ENCODE measurements around the gene MAP3K15.

Gene MAP3K15

DNA sequence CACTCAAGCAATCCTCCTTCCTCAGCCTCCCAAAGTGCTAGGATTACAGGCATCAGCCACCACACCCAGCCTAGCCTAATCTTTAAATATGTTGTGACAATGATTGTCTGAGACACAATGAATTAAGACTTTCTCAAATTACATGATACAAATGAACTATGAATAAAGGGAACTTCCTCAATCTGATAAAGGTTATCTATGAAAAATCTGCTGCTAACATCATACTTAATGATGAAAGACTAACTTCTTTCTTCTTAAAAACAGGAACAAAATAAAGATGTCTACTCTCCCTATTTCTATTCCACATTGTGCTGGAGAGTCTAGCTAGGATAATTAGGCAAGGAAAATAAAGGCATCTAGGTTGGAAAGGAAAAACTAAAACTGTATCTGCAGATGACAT lies 111.6 kb downstream of the MAP3K15 start:
- DNase-seq (ENCODE audit: low read depth in 2 of 2): no peak

- DNase-seq (ENCODE audit: low read depth in 2 of 2): no peak
Measured at GRCh38 chrX:19392703-19393102, 122.6 kb downstream of the MAP3K15 start.

GRCh38 chrX:19392078-19392477 lies 123.2 kb downstream of the MAP3K15 start:
- no peak for DNase-seq (ENCODE audit: low read depth in 2 of 2)

GRCh38 chrX:19389227-19389845 lies 126.0 kb downstream of the MAP3K15 start:
- no peak for DNase-seq (ENCODE audit: low read depth in 2 of 2)

GRCh38 chrX:19388741-19389140 lies 126.6 kb downstream of the MAP3K15 start:
- no peak for DNase-seq (ENCODE audit: low read depth in 2 of 2)

GRCh38 chrX:19388064-19388679 lies 127.1 kb downstream of the MAP3K15 start:
- DNase-seq (ENCODE audit: low read depth in 2 of 2): no peak

DNA sequence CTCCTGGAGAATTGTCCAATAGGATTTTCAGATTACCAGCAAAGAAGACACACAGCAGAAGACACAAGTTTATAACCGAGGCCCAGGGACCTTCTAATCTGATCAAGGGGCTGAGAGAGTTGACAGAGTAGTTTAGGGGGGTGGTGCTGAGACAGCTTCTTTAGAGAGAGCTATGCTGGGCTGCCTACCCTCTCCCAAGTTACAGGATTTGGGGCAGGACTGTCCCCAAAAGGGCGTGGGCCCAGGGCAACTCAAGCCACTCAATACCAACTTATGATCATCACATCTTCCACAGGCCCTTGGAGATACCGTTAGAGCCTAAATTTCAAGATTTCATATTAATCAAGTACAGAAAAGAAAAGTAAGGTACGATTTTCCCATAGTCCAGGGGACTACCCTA lies 128.6 kb downstream of the MAP3K15 start:
- no peak for DNase-seq (ENCODE audit: low read depth in 2 of 2)

DNA sequence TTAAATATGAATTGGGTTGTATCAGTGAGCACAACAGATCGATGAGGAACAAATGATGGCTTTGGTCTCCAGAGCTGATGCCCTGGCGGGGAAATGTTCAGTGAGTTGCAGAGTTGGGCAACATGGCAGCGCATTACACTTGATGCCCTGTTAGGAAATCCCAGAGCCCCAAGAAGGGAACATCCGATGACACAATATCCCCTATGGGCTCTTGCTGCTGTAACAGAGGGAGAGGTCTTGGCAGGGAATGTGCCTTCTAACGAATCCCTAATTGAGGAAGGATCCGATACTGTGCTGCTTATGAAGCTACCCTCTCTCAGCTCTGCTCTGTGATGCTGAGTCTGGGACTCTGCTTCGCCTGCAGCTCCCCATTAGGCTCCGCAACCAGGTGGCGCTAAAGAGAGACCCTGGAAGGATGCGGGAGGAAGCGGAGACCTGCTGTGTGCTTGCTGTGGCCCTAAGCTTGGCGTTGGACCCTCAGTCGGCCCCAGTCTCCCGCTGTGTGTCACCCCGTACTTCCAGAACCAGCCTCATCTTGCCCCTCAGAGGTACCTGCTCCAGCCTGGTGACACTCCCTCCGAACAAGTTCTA lies 132.7 kb downstream of the MAP3K15 start:
- no peak for DNase-seq (ENCODE audit: low read depth in 2 of 2)

- DNase-seq (ENCODE audit: low read depth in 2 of 2): no peak
Measured at GRCh38 chrX:19381326-19381725, 134.0 kb downstream of the MAP3K15 start.

DNA sequence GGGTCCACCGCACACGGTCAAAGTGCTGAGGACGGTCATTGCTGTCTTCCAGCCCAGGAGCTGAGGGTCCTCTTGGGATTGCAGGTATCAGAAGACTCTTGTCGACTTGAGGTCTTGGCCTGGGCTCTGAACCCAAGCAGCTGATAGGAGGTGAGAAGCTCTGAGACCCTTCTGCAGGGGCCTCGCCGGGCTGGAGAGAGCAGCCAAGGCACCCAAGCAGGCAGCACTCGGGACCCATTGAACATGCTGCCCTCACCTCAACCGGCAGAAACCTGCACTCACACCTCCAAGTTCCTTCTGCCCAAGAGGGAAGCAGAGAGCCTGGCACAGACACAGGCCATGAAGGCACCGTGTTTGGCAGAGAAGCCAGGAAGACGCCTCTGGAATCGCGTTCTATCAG lies 137.5 kb downstream of the MAP3K15 start:
- no peak for DNase-seq (ENCODE audit: low read depth in 2 of 2)

DNA sequence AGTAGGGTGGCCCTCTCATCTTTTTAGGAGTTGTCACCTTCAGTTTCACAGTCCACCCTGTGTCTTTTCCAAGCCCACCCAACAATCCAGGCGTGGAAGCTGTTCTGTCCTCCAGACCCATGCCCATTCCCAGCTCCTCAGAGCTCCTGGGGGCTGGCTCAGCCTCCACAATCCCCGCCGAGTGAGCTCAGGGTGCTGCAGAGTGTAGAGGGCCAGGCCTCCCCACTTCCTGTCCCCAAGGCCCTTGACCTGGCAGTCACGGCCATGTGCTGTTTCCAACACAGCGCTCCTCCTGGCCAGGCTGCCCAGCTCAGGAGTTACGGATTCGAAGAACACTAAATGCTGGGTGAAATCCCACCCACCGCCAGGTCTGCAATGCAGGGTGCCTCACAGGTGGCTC lies 139.8 kb downstream of the MAP3K15 start:
- DNase-seq (ENCODE audit: low read depth in 2 of 2): no peak

GRCh38 chrX:19373351-19373891 lies 141.9 kb downstream of the MAP3K15 start:
- DNase-seq (ENCODE audit: low read depth in 2 of 2): no peak

DNA sequence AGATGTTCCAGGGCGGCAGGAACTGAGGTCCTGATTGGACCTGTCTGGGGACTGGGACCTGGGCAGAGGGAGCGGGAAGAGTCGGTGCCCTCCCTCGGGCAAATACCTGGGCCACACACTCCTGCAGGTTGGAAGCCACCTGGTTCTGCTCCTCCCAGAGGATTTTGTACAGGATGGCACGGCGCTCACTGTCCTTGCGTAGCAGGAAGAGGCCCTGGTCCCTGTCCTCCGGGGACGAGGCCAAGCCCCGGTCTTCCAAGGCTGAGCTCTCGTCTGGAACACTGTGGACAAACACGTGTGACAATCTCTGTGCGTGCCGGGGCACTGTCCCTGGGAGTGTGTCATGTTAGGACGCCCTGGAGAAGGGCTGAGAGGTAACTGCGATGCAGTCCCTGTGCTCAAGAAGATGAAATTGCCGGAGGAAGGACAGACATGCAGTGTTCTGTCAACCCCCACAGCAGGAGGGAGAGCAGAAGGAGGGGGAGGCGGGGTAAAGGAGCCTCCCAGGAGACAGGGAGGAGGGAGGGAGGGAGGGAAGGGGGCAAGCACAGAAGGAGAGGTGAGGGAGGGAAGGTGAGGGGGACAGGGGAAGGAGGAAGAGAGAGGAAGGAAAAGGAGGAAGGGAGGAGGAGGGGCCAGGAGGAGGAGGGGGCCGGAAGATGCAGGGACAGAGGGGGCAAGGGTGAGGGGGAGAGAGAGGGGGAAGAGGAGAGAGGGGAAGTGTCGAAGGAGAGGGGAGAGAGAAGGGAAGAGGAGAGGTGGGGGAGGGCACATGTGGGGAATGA lies 142.6 kb downstream of the MAP3K15 start:
- no peak for DNase-seq (ENCODE audit: low read depth in 2 of 2)

GRCh38 chrX:19372170-19372546 lies 143.2 kb downstream of the MAP3K15 start:
- DNase-seq (ENCODE audit: low read depth in 2 of 2): peak; percentile 37 to 38

DNA sequence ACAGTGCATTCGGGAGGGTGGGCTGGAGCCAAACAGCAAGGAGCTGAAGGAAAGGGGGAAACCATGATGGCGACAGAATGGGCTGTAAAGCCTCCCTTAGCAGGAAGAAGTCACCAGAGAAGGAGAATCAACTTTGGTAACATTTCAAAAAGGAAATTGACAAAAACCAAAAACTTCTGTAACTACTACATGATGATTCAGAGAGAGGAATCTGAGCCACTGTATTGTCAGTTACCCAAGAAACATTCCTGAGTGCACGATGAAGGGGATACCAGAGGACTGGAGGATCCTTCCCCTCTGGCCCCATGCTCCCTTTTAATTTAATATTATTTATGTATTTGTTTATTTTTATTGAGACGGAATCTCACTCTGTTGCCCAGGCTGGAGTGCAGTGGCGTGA lies 145.2 kb downstream of the MAP3K15 start:
- DNase-seq (ENCODE audit: low read depth in 2 of 2): peak; percentile 30 to 37

DNA sequence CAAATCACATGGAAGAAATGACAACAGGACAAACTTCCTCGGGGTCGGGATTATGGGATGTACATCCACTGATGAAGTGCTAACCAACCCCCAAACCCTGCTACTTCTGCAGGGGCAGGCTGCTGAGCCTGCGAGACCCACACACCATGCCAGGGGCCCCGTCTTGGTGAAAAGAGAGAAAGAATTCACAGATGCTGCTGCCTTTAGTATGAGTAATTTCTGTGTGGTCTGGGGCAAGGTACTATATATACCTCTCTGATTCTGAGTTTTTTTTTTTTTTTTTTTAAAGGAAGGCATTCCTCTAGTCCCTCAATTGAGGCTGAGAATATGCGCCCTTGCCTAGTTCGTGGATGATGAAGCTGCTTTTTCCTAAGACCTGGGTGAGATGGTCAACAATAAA lies 146.7 kb downstream of the MAP3K15 start:
- no peak for DNase-seq (ENCODE audit: low read depth in 2 of 2)

DNA sequence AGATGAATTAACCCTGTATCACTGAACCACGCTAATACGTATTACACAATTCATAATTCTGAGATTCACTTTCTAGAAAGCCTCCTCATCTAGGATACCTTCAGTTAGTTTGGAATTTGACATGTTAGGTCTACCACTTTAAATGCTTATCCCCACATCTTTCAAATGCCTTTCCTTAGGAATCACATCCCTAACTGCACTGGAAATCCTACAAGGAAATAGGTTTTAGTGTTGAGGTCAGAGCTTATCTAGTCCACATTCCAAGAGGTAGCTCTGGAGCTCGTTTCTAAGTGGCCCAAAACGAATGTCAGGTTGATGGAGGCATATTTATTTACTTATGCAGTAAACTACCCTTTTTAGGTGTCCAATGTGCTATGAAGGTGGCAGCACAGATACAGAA lies 153.6 kb downstream of the MAP3K15 start:
- DNase-seq (ENCODE audit: low read depth in 2 of 2): no peak

- no peak for DNase-seq (ENCODE audit: low read depth in 2 of 2)
Measured at GRCh38 chrX:19360903-19361302, 154.4 kb downstream of the MAP3K15 start.

GRCh38 chrX:19358521-19358920 lies 156.8 kb downstream of the MAP3K15 start:
- DNase-seq (ENCODE audit: low read depth in 2 of 2): no peak

- DNase-seq (ENCODE audit: low read depth in 2 of 2): no peak
Measured at GRCh38 chrX:19354625-19355024, 160.7 kb downstream of the MAP3K15 start.

DNA sequence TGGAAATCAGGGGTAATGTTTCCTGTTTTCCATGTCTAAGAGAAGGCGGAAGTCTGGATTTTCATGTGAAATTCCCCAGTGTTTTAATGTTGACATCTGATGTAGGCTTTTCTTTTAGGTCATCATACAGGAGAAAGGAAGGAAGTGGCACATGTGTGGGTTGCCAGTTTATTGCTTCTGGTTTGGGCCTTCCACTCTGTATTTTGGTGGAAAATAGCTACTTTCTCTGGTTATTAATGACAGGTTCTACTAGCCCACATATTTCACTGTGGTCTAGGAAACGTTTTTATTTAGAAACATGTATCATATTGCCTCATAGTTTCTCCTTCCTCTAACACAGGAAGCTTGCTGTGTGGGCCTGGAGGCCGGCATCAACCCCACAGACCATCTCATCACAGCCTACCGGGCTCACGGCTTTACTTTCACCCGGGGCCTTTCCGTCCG lies 164.3 kb downstream of the MAP3K15 start:
- DNase-seq (ENCODE audit: low read depth in 2 of 2): no peak

GRCh38 chrX:19349264-19349663 lies 166.0 kb downstream of the MAP3K15 start:
- DNase-seq (ENCODE audit: low read depth in 2 of 2): no peak

Measured in fibroblast of skin of left quadriceps (primary cell).